ENCODE measurements around the gene POU4F3.

Gene POU4F3

DNA sequence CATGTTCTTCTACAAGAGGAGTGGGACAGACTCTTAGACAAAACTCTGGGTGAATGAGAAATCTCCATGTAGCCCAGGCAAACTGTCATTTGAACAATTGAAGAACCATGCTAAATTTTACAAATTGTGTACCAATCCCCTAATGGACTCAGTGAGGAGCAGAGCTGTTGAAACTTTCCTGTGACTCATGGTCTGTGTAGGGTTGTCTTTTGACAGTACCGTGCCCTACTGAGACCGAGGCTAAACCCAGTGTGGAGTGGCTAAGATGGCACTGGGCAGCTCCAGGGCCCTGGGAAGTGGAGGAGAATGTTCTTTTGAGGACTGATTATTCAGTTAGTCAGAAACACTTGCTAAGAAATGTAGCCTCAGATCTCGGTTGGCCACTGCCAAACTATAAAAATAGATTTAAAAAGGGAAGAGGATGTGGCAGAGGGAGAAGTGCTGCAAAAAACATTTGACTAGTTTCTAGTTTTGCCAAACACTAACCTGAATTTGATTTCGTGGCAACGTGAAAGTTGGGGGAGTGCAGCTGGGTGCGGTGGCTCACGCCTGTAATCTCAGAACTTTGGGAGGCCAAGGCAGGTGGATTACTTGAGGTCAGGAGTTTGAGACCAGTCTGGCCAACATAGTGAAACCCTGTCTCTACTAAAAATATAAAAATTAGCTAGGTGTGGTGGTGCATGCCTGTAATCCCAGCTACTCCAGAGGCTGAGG, 24.7 kb downstream of the POU4F3 start:
- DNase-seq (ENCODE audit: low read depth), result no peak
- H3K4me3 ChIP-seq (ENCODE audit: control insufficient read depth, low read depth, low read length), result no peak overlapping the region
- TF ChIP-seq, protein P1, sequence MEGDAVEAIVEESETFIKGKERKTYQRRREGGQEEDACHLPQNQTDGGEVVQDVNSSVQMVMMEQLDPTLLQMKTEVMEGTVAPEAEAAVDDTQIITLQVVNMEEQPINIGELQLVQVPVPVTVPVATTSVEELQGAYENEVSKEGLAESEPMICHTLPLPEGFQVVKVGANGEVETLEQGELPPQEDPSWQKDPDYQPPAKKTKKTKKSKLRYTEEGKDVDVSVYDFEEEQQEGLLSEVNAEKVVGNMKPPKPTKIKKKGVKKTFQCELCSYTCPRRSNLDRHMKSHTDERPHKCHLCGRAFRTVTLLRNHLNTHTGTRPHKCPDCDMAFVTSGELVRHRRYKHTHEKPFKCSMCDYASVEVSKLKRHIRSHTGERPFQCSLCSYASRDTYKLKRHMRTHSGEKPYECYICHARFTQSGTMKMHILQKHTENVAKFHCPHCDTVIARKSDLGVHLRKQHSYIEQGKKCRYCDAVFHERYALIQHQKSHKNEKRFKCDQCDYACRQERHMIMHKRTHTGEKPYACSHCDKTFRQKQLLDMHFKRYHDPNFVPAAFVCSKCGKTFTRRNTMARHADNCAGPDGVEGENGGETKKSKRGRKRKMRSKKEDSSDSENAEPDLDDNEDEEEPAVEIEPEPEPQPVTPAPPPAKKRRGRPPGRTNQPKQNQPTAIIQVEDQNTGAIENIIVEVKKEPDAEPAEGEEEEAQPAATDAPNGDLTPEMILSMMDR (conservative IDR thresholded peaks at IDR 0.05; ENCODE audit: control insufficient read depth, insufficient read depth, low read depth, low read length), result no peak

DNA sequence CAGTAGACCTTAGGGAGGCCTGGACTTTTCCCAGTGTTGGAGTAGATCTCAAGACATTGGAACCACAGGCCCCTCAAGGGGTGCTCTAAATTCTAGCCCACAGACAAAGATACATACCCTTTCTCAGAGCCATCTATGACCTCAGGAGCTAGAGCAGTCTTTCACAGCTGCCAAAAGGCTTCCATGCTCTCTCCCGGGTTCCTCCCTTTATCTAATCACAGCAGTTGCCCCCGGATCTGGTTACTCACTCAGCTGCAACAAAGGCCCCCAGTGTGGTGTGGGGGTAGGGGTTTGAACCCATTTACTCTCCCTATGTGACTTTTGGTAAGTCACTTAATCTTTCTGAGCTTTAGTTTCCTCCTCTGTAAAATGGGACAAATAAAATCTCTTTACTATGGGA, 27.0 kb downstream of the POU4F3 start:
- TF ChIP-seq, protein P1 (conservative IDR thresholded peaks at IDR 0.05; ENCODE audit: control insufficient read depth, insufficient read depth, low read depth, low read length), result no peak

DNA sequence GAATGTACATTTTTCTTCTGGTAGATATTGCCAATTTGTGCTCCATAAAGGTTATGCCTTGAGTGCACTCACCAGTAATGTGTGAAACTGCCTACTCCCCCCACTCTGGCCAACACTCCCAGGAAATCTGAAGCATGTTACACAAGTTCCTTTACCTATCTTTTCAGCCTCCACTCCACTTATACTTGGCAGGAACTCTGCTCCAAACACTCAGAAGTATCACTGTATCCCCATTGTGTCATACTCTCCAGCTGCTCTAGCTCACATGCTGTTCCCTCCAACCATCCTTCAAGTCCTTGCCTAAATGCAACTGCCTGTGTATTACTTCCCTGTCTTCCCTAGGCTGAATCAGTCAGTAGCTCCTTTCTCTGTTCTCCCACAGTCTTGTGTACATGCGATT, 28.3 kb downstream of the POU4F3 start:
- no peak overlapping the region for H3K4me3 ChIP-seq (ENCODE audit: control insufficient read depth, low read depth, low read length)
- no peak for DNase-seq (ENCODE audit: low read depth)
- TF ChIP-seq, protein P1 (conservative IDR thresholded peaks at IDR 0.05; ENCODE audit: control insufficient read depth, insufficient read depth, low read depth, low read length), result no peak

More for the DNA sequence above, 27.0 kb downstream of the POU4F3 start:
- no peak overlapping the region for H3K4me3 ChIP-seq (ENCODE audit: control insufficient read depth, low read depth, low read length)
- no peak for DNase-seq (ENCODE audit: low read depth)

DNA sequence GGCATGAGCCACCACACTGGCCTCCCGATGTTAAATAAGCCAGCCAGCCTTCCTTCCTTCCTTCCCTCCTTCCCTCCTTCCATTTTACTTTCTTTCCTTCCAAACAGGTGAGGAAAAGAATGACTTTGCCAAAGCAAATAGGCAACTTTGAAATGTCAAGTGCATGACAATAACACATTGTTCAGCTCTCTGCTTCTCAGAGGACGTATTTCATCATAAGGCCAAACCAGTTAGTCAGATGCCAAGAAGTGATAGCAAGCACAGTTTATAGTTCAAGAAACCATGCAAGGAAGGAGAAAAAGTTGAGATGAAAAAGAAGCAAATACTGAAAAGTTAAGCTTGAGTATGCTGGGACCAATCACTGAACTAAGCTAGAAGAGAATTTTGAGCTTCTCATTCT, 29.5 kb downstream of the POU4F3 start:
- TF ChIP-seq, protein P1 (conservative IDR thresholded peaks at IDR 0.05; ENCODE audit: control insufficient read depth, insufficient read depth, low read depth, low read length), result no peak
- no peak overlapping the region for H3K4me3 ChIP-seq (ENCODE audit: control insufficient read depth, low read depth, low read length)
- DNase-seq (ENCODE audit: low read depth), result no peak

DNA sequence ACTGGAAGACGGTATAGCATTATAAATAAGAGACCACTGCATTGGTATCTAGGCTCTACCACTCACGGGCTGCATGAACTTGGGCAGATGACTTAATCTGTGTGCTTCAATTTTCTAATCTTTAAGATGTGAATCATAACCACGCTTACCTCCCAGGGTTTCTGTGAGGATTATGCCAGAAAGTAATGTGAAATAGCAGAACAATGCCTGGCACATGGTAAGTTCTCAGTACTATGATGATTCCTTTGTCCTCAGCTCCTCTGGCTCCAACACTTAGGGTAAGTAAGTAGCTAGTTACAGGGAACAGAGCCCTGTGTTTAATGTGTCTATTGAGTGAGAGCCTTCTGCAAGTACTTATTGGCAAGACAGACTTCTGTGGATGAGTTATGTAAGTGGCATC, 31.1 kb downstream of the POU4F3 start:
- TF ChIP-seq, protein P1 (conservative IDR thresholded peaks at IDR 0.05; ENCODE audit: control insufficient read depth, insufficient read depth, low read depth, low read length), result no peak
- DNase-seq (ENCODE audit: low read depth), result peak; percentile 60
- H3K4me3 ChIP-seq (ENCODE audit: control insufficient read depth, low read depth, low read length), result no peak overlapping the region

DNA sequence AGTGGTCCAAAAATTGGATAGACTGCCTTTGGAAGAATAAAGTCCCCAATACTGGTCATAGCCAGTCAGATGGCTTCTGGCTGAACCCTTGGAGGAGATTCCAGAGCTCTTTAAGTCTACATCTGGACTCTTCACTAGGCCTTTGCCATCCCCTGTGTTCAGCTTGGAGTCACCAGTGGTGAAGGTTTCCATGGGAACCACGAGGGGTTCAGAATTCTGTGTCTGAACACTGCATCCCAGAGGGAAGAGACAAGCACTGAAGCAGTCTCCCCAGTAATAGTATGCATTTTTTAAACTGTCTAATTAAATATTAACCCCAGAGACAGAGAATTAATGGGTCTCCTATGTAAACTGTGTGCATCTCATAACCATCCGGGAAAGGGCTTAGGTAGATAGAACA, 38.2 kb downstream of the POU4F3 start:
- TF ChIP-seq, protein P1 (conservative IDR thresholded peaks at IDR 0.05; ENCODE audit: control insufficient read depth, insufficient read depth, low read depth, low read length), result no peak
- no peak overlapping the region for H3K4me3 ChIP-seq (ENCODE audit: control insufficient read depth, low read depth, low read length)
- no peak for DNase-seq (ENCODE audit: low read depth)

Measured in fibroblast of mammary gland (primary cell).